Subcutaneous abdominal adipose tissue (tissue), 5 donors: ENCODE measurements around the gene APPL2.

Experiments used
- H3K27ac ChIP-seq: one replicate; pipeline ENCODE4 v1.7.0; 2013; ENCODE audit warnings: low read depth, mild to moderate bottlenecking, inconsistent platforms, low read length, moderate library complexity
- H3K27me3 ChIP-seq, 5 donors: one replicate each; pipeline ENCODE4 v1.7.0; 2013; ENCODE audit warnings: low read length in 5 of 5, inconsistent platforms in 1 of 5; ENCODE audit not compliant: control insufficient read depth in 5 of 5, insufficient read depth in 4 of 5
- H3K36me3 ChIP-seq, 5 donors: one replicate each; pipeline ENCODE4 v1.7.0; 2013; ENCODE audit warnings: low read length in 5 of 5; ENCODE audit not compliant: control insufficient read depth in 5 of 5, insufficient read depth in 5 of 5
- H3K4me1 ChIP-seq, 5 donors: one replicate each; pipeline ENCODE4 v1.7.0; 2013; ENCODE audit warnings: low read length in 5 of 5, mild to moderate bottlenecking in 3 of 5, moderate library complexity in 1 of 5; ENCODE audit not compliant: control insufficient read depth in 5 of 5, insufficient read depth in 5 of 5
- H3K4me3 ChIP-seq, 5 donors: one replicate each; pipeline ENCODE4 v1.7.0; 2013; ENCODE audit warnings: low read length in 5 of 5, low read depth in 1 of 5
- H3K9ac ChIP-seq, 5 donors: one replicate each; pipeline ENCODE4 v1.7.0; 2013; ENCODE audit warnings: low read length in 5 of 5, mild to moderate bottlenecking in 4 of 5, moderate library complexity in 3 of 5
- H3K9me3 ChIP-seq, 5 donors: one replicate each; pipeline ENCODE4 v1.7.0; 2013; ENCODE audit warnings: low read length in 5 of 5; ENCODE audit not compliant: control insufficient read depth in 5 of 5
- donor health status: healthy.
- donor health status: healthy.
- donor health status: healthy.
- donor health status: healthy.
- donor health status: healthy.

APPL2 gene

GRCh38 chr12:105218434-105218833 lies 17.5 kb downstream of the APPL2 start:
- Histone ChIP-seq H3K9me3 (no peaks in the 10 kb centered on the region), H3K36me3 (peaks cover 7 to 72% (median 50%) of the 10 kb centered on the region in 5 donors), H3K9ac (peak overlapping the region in 2 of 5 donors; percentile 28 to 42), H3K27ac (no peak overlapping the region), H3K27me3 (no peaks in the 10 kb centered on the region), H3K4me1 (peaks cover 2 to 44% (median 33%) of the 10 kb centered on the region in 5 donors), H3K4me3 (no peak overlapping the region)

GRCh38 chr12:105214670-105215375 lies 21.2 kb downstream of the APPL2 start:
- Histone ChIP-seq H3K4me1 (peaks cover 0 to 24% (median 18%) of the 10 kb centered on the region in 5 donors), H3K27ac (no peak overlapping the region), H3K36me3 (peaks cover 15 to 64% (median 43%) of the 10 kb centered on the region in 5 donors), H3K27me3 (no peaks in the 10 kb centered on the region), H3K9ac (no peak overlapping the region), H3K4me3 (no peak overlapping the region), H3K9me3 (no peaks in the 10 kb centered on the region)

- Histone ChIP-seq H3K27me3 (no peaks in the 10 kb centered on the region), H3K9ac (no peak overlapping the region), H3K9me3 (no peaks in the 10 kb centered on the region), H3K36me3 (peaks cover 18 to 71% (median 48%) of the 10 kb centered on the region in 5 donors), H3K4me1 (peaks cover 0 to 18% (median 12%) of the 10 kb centered on the region in 5 donors), H3K4me3 (no peak overlapping the region), H3K27ac (no peak overlapping the region)
Measured at GRCh38 chr12:105214148-105214547, 21.8 kb downstream of the APPL2 start.

DNA sequence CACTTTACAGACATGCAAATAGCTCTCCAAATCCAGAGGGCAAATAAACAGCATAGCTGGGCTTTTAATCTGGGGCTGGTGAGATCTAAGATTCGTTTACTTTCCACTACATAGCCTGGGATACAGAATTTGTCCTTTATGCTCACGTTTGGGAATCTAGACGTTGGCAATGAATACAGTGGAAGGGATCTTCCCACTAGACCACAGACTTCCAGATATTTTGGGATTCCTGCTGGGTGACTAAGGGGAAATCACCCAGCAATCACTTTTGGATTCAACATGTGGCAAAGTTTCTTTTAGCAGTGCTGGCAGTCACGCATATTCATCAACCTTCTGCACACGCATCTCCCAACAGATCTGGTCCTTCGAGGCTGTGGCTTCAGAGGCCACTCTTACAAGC lies 23.5 kb downstream of the APPL2 start:
- no peaks in the 10 kb centered on the region for H3K9me3 ChIP-seq
- H3K27ac ChIP-seq = no peak overlapping the region

GRCh38 chr12:105209091-105209490 lies 26.9 kb downstream of the APPL2 start:
- no peak overlapping the region for H3K9ac ChIP-seq
- H3K9me3 ChIP-seq = no peaks in the 10 kb centered on the region
- no peak overlapping the region for H3K27ac ChIP-seq
- H3K27me3 ChIP-seq = no peaks in the 10 kb centered on the region
- peaks cover 26 to 81% (median 67%) of the 10 kb centered on the region in 5 donors for H3K36me3 ChIP-seq
- no peak overlapping the region for H3K4me3 ChIP-seq
- H3K4me1 ChIP-seq = peaks cover 0 to 3% (median 0%) of the 10 kb centered on the region in 5 donors

More for the DNA sequence above, 23.5 kb downstream of the APPL2 start:
- Histone ChIP-seq H3K4me1 (peaks cover 0 to 3% (median 0%) of the 10 kb centered on the region in 5 donors), H3K9ac (no peak overlapping the region), H3K27me3 (no peaks in the 10 kb centered on the region), H3K36me3 (peaks cover 27 to 80% (median 57%) of the 10 kb centered on the region in 5 donors), H3K4me3 (no peak overlapping the region)

DNA sequence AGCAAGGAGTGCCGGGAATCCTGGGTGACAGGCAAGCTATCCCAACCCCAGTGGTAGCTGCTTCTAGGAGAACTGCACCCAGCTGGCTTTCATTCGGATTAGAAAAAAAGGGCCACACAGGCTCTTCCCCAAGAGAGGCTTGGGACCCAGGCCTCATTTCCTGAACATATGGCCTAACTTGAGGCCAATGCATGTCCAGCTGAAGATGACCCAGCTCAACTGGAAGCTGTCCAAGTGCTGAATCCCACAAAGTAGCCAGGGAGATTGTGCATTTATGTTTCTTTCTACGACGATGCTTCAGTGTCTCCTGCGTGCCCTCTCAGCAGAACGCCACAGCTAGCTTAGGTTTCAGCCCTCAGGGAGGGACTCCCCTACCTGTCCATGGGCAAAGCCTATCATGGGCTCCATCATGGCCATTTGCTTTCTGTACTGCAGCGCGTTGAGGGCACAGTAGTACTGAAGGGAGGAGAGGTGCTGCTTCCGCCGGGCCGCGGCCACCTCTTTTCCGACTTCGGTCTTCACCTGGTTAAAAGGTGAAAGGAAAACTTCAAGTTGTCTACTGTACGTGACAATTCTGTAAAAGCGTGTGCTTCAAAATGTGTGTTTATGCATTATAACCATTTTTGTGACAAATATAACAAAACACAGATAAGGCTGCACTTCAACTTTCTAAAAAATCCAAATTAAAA lies 29.1 kb downstream of the APPL2 start:
- Histone ChIP-seq H3K4me3 (no peak overlapping the region), H3K36me3 (peaks cover 23 to 90% (median 82%) of the 10 kb centered on the region in 5 donors), H3K9ac (no peak overlapping the region), H3K27ac (no peak overlapping the region), H3K9me3 (no peaks in the 10 kb centered on the region), H3K27me3 (no peaks in the 10 kb centered on the region), H3K4me1 (peaks cover 0 to 3% (median 0%) of the 10 kb centered on the region in 5 donors)

- Histone ChIP-seq H3K4me1 (peaks cover 0 to 6% (median 3%) of the 10 kb centered on the region in 5 donors), H3K9me3 (no peaks in the 10 kb centered on the region), H3K36me3 (peaks cover 17 to 90% (median 83%) of the 10 kb centered on the region in 5 donors), H3K27ac (no peak overlapping the region), H3K4me3 (no peak overlapping the region), H3K27me3 (no peaks in the 10 kb centered on the region), H3K9ac (no peak overlapping the region)
Measured at GRCh38 chr12:105205322-105206048, 30.5 kb downstream of the APPL2 start.

DNA sequence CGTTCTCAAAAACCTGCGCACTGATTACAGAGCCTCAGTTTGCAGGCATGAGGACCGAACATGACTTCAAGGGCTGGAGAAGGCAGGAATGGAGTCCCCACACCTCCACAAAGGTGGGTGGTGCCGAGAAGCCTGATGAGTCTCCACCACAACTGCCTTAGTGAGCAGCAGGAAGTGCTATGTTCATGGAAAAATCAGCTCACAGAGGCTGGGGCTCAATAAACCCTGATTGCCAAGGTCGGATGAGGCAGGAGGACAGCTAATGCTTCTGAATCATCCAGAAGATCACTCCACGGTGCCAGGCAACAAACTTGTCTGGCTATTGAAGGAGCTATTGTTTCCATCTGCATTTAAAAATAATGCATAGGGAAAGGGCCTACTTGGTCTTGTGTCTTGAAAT lies 31.1 kb downstream of the APPL2 start:
- Histone ChIP-seq H3K27me3 (no peaks in the 10 kb centered on the region), H3K9ac (no peak overlapping the region), H3K27ac (no peak overlapping the region), H3K4me3 (no peak overlapping the region), H3K36me3 (peaks cover 17 to 95% (median 87%) of the 10 kb centered on the region in 5 donors), H3K9me3 (no peaks in the 10 kb centered on the region), H3K4me1 (peaks cover 0 to 6% (median 3%) of the 10 kb centered on the region in 5 donors)

DNA sequence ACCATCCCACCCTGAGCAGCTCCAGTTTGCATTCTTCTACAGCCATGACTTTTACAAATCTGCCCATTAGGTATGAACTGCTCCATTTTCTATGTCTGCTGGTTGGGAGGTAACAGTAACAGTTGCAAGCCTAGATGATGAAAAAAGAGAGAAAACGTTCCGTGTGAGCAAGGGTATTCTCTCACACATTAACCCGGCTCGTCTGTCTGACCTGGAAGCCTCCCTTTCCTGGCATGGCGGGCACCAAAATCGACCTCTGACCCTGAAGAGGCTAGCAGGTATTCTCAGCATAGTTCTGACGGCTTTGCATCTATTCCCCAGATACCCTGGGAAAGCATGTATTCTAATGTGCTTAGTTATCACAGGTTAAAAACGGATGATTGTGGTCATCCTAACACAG lies 31.8 kb downstream of the APPL2 start:
- peaks cover 11 to 93% (median 87%) of the 10 kb centered on the region in 5 donors for H3K36me3 ChIP-seq
- H3K27ac ChIP-seq = no peak overlapping the region
- no peaks in the 10 kb centered on the region for H3K9me3 ChIP-seq

More for the DNA sequence above, 31.8 kb downstream of the APPL2 start:
- no peak overlapping the region for H3K4me3 ChIP-seq
- H3K27me3 ChIP-seq = no peaks in the 10 kb centered on the region
- H3K9ac ChIP-seq = no peak overlapping the region
- H3K4me1 ChIP-seq = peaks cover 0 to 6% (median 3%) of the 10 kb centered on the region in 5 donors
